Adipose tissue (tissue), 3 donors: Measurements from ENCODE around the gene C3. TPM values are rescaled to one million over a fixed set of nuclear protein-coding genes. Genes with fewer than 3 reads are reported as not detected.
"Not testable (repeated sequence)": the region's sequence is repeated elsewhere in the genome, so short reads cannot be mapped to it uniquely, and the experiment has no call there.

ENCODE experiments used
- H3K27ac ChIP-seq: one replicate; pipeline ENCODE4 v1.5.1; 2013; ENCODE audit warnings: low read depth, low read length
- WGBS, 3 donors: extraction: QIAGEN DNeasy Blood & Tissue Kit; methylation state at CpG; one replicate each; pipeline ENCODE4 v1.1.7; 2013; 5-methylcytosine and 5-hydroxymethylcytosine counted together
- polyA plus RNA-seq, 3 donors: library from polyadenylated mRNA; stranded (reverse); fragments of 200-250 nt; gene quantifications; one replicate each; pipeline ENCODE4 v1.2.3, GENCODE V29; 2013
- donor health status: healthy with polysubstance abuse.
- donor health status: Bipolar disorder and iron deficiency.
- donor health status: healthy.

C3 gene
- polyA plus RNA-seq, 3 donors: 538 to 982 (median 581) TPM

GRCh38 chr19:6682607-6683128 lies 37.8 kb downstream of the C3 start:
- 66 to 72% (median 68%) methylated on average over 3 of the region's 3 CpGs for WGBS, 3 donors

GRCh38 chr19:6680141-6680540 lies 40.3 kb downstream of the C3 start:
- H3K27ac ChIP-seq: no peak overlapping the region
- WGBS, 3 donors: 93 to 100% (median 97%) methylated on average over 1 of the region's 1 CpG

More at GRCh38 chr19:6682607-6683128, 37.8 kb downstream of the C3 start:
- no peak overlapping the region for H3K27ac ChIP-seq

- 77 to 92% (median 84%) methylated on average over 8 of the region's 8 CpGs for WGBS, 3 donors
- no peak overlapping the region for H3K27ac ChIP-seq
Observed at GRCh38 chr19:6679139-6679538, 41.3 kb downstream of the C3 start.

GRCh38 chr19:6678690-6679109 lies 41.8 kb downstream of the C3 start:
- 87 to 94% (median 92%) methylated on average over 4 of the region's 4 CpGs for WGBS, 3 donors
- H3K27ac ChIP-seq: no peak overlapping the region

GRCh38 chr19:6677883-6678689 lies 42.4 kb downstream of the C3 start:
- 47 to 59% (median 56%) methylated on average over 31 of the region's 31 CpGs for WGBS, 3 donors
- no peak overlapping the region for H3K27ac ChIP-seq

GRCh38 chr19:6677495-6677882 lies 43.0 kb downstream of the C3 start:
- no peak overlapping the region for H3K27ac ChIP-seq
- WGBS, 3 donors: 70 to 81% (median 79%) methylated on average over 10 of the region's 10 CpGs

GRCh38 chr19:6676288-6676687 lies 44.2 kb downstream of the C3 start:
- WGBS, 3 donors: 86 to 91% (median 90%) methylated on average over 8 of the region's 8 CpGs
- no peak overlapping the region for H3K27ac ChIP-seq

GRCh38 chr19:6674868-6675305 lies 45.6 kb downstream of the C3 start:
- H3K27ac ChIP-seq: no peak overlapping the region
- 13 to 36% (median 14%) methylated on average over 8 of the region's 8 CpGs for WGBS, 3 donors

GRCh38 chr19:6674408-6674807 lies 46.0 kb downstream of the C3 start:
- WGBS, 3 donors: 78 to 86% (median 79%) methylated on average over 6 of the region's 6 CpGs
- H3K27ac ChIP-seq: not testable (repeated sequence)

GRCh38 chr19:6672693-6673290 lies 47.7 kb downstream of the C3 start:
- H3K27ac ChIP-seq: no peak overlapping the region
- WGBS, 3 donors: 87 to 94% (median 94%) methylated on average over 6 of the region's 6 CpGs

GRCh38 chr19:6671960-6672359 lies 48.5 kb downstream of the C3 start:
- H3K27ac ChIP-seq: no peak overlapping the region
- 60 to 73% (median 60%) methylated on average over 4 of the region's 4 CpGs for WGBS, 3 donors

- H3K27ac ChIP-seq: no peak overlapping the region
- 71 to 75% (median 71%) methylated on average over 11 of the region's 11 CpGs for WGBS, 3 donors
Observed at GRCh38 chr19:6668691-6669090, 51.8 kb downstream of the C3 start.

- 61 to 79% (median 69%) methylated on average over 13 to 14 of the region's 14 CpGs for WGBS, 3 donors
Observed at GRCh38 chr19:6667114-6667627, 53.3 kb downstream of the C3 start.

GRCh38 chr19:6664916-6665315 lies 55.5 kb downstream of the C3 start:
- 92 to 97% (median 96%) methylated on average over 17 of the region's 17 CpGs for WGBS, 3 donors
- H3K27ac ChIP-seq: no peak overlapping the region

More at GRCh38 chr19:6667114-6667627, 53.3 kb downstream of the C3 start:
- H3K27ac ChIP-seq: no peak overlapping the region

- no peak overlapping the region for H3K27ac ChIP-seq
- 74 to 78% (median 77%) methylated on average over 14 of the region's 14 CpGs for WGBS, 3 donors
Observed at GRCh38 chr19:6663236-6664201, 56.9 kb downstream of the C3 start.

- WGBS, 3 donors: 50 to 86% (median 56%) methylated on average over 5 of the region's 5 CpGs
- no peak overlapping the region for H3K27ac ChIP-seq
Observed at GRCh38 chr19:6662702-6663101, 57.7 kb downstream of the C3 start.

- 31 to 44% (median 36%) methylated on average over 7 to 10 of the region's 10 CpGs for WGBS, 3 donors
- H3K27ac ChIP-seq: not testable (repeated sequence)
Observed at GRCh38 chr19:6661509-6662244, 58.8 kb downstream of the C3 start.

GRCh38 chr19:6660930-6661329 lies 59.5 kb downstream of the C3 start:
- WGBS, 3 donors: 16 to 32% (median 31%) methylated on average over 20 of the region's 20 CpGs
- no peak overlapping the region for H3K27ac ChIP-seq
